ENCODE results near the gene PHIP. TPM values are rescaled to one million over a fixed set of nuclear protein-coding genes. Genes with fewer than 3 reads are reported as not detected.

PHIP gene
- total and polyA plus RNA-seq, 2 experiments from 2014 or later, result 48.0 to 65.4 TPM

DNA sequence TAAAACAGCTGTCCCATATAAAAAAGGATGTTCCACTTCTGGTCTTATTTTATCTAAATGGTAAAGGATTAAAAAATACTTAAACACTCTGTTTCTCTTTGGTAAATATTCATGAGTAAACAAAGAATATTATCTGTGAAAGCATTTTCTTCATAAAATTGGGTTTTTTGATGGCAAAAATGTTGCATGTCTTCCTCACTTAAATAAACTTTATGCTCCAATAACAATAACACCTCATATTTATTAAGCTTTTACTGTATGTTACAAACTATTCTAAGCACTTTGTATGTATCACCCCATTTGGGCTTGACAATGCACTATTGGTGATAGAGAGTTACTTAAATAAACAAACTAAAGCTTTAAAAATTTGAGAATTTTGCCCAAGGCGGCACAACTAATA lies 91.9 kb downstream of the PHIP start (continued):
- TF ChIP-seq, protein P1, sequence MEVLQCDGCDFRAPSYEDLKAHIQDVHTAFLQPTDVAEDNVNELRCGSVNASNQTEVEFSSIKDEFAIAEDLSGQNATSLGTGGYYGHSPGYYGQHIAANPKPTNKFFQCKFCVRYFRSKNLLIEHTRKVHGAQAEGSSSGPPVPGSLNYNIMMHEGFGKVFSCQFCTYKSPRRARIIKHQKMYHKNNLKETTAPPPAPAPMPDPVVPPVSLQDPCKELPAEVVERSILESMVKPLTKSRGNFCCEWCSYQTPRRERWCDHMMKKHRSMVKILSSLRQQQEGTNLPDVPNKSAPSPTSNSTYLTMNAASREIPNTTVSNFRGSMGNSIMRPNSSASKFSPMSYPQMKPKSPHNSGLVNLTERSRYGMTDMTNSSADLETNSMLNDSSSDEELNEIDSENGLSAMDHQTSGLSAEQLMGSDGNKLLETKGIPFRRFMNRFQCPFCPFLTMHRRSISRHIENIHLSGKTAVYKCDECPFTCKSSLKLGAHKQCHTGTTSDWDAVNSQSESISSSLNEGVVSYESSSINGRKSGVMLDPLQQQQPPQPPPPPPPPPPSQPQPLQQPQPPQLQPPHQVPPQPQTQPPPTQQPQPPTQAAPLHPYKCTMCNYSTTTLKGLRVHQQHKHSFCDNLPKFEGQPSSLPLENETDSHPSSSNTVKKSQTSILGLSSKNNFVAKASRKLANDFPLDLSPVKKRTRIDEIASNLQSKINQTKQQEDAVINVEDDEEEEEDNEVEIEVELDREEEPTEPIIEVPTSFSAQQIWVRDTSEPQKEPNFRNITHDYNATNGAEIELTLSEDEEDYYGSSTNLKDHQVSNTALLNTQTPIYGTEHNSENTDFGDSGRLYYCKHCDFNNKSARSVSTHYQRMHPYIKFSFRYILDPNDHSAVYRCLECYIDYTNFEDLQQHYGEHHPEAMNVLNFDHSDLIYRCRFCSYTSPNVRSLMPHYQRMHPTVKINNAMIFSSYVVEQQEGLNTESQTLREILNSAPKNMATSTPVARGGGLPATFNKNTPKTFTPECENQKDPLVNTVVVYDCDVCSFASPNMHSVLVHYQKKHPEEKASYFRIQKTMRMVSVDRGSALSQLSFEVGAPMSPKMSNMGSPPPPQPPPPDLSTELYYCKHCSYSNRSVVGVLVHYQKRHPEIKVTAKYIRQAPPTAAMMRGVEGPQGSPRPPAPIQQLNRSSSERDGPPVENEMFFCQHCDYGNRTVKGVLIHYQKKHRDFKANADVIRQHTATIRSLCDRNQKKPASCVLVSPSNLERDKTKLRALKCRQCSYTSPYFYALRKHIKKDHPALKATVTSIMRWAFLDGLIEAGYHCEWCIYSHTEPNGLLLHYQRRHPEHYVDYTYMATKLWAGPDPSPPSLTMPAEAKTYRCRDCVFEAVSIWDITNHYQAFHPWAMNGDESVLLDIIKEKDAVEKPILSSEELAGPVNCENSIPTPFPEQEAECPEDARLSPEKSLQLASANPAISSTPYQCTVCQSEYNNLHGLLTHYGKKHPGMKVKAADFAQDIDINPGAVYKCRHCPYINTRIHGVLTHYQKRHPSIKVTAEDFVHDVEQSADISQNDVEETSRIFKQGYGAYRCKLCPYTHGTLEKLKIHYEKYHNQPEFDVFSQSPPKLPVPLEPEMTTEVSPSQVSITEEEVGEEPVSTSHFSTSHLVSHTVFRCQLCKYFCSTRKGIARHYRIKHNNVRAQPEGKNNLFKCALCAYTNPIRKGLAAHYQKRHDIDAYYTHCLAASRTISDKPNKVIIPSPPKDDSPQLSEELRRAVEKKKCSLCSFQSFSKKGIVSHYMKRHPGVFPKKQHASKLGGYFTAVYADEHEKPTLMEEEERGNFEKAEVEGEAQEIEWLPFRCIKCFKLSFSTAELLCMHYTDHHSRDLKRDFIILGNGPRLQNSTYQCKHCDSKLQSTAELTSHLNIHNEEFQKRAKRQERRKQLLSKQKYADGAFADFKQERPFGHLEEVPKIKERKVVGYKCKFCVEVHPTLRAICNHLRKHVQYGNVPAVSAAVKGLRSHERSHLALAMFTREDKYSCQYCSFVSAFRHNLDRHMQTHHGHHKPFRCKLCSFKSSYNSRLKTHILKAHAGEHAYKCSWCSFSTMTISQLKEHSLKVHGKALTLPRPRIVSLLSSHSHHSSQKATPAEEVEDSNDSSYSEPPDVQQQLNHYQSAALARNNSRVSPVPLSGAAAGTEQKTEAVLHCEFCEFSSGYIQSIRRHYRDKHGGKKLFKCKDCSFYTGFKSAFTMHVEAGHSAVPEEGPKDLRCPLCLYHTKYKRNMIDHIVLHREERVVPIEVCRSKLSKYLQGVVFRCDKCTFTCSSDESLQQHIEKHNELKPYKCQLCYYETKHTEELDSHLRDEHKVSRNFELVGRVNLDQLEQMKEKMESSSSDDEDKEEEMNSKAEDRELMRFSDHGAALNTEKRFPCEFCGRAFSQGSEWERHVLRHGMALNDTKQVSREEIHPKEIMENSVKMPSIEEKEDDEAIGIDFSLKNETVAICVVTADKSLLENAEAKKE (CRISPR knock-in tag; IDR thresholded peaks at IDR 0.05), result no peak
- TF ChIP-seq ZNF331 (CRISPR knock-in tag; IDR thresholded peaks at IDR 0.05; ENCODE audit: low read depth) (no peak), NANOG (IDR thresholded peaks at IDR 0.05; ENCODE audit: borderline replicate concordance) (no peak), JUNB (IDR thresholded peaks at IDR 0.05; ENCODE audit: unreplicated experiment) (no peak), POLR2AphosphoS5 (IDR thresholded peaks at IDR 0.05; ENCODE audit: low read depth) (no peak)
- TF ChIP-seq, protein P2, sequence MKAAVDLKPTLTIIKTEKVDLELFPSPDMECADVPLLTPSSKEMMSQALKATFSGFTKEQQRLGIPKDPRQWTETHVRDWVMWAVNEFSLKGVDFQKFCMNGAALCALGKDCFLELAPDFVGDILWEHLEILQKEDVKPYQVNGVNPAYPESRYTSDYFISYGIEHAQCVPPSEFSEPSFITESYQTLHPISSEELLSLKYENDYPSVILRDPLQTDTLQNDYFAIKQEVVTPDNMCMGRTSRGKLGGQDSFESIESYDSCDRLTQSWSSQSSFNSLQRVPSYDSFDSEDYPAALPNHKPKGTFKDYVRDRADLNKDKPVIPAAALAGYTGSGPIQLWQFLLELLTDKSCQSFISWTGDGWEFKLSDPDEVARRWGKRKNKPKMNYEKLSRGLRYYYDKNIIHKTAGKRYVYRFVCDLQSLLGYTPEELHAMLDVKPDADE (IDR thresholded peaks at IDR 0.05), result no peak

DNA sequence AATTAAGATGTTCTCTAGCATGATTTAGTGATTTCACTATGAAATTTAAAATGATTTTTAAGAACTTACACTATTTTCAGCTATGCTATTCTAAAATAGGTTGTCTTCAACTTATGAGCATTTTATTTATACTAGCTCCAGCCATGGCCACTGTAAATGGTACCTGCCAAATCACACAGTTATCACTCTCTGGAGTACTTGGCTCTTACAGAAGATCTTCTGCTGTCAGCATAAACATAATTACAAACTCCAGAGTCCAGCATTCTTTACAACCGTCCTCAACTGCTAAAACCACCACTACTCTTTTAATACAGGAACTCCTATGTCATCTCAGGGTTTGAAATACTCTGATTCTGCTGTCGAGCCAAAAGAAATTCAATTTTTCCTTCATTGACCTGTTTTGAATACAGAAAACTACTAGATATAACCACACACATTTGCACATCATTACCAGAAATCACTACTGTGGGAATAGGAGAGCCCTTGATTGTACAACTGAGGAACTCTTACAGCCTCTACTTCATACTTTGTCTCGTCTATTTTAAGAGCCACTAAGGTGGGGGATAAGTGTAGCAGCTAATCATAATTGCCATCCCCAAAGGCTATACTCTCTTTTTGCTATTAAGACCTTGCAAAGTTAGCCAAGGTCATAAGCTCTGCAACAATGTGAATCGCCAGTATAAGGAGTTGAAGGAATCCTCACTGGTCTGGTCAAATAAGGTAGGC lies 93.7 kb downstream of the PHIP start:
- peaks cover 79% of the 10 kb centered on the region for H3K36me3 ChIP-seq (ENCODE audit: insufficient read depth)
- H3K4me3 ChIP-seq, result no peak overlapping the region
- peaks cover 75% of the 10 kb centered on the region for H3K36me3 Mint-ChIP-seq (ENCODE audit: low read depth)
- H3K9me2 ChIP-seq (ENCODE audit: insufficient read depth), result no peaks in the 10 kb centered on the region
- H3K9me3 Mint-ChIP-seq, result no peaks in the 10 kb centered on the region
- no peak overlapping the region for H3K27ac Mint-ChIP-seq
- no peak overlapping the region for H3K4me3 Mint-ChIP-seq
- no peaks in the 10 kb centered on the region for H3K4me1 Mint-ChIP-seq
- no peak overlapping the region for H2AFZ ChIP-seq
- H3K27me3 ChIP-seq (ENCODE audit: insufficient read depth), result no peaks in the 10 kb centered on the region
- ATAC-seq (no peak), DNase-seq (ENCODE audit: low spot score) (no peak)
- H3K27ac ChIP-seq (ENCODE audit: low read depth), result no peak overlapping the region
- H4K20me1 ChIP-seq (replicated peaks; ENCODE audit: insufficient read depth), result peaks cover 3% of the 10 kb centered on the region
- no peak overlapping the region for H3K4me2 ChIP-seq
- no peaks in the 10 kb centered on the region for H3K4me1 ChIP-seq (ENCODE audit: insufficient read depth)
- H3K79me2 ChIP-seq (replicated peaks; ENCODE audit: insufficient read depth), result peaks cover 17% of the 10 kb centered on the region
- no peaks in the 10 kb centered on the region for H3K27me3 Mint-ChIP-seq (ENCODE audit: insufficient read depth, low read depth, poor library complexity)
- H3F3A ChIP-seq (replicated peaks; ENCODE audit: low read depth), result no peaks in the 10 kb centered on the region
- no peak for TF ChIP-seq ZNF114 (CRISPR knock-in tag; IDR thresholded peaks at IDR 0.05)
- TF ChIP-seq, protein P3, sequence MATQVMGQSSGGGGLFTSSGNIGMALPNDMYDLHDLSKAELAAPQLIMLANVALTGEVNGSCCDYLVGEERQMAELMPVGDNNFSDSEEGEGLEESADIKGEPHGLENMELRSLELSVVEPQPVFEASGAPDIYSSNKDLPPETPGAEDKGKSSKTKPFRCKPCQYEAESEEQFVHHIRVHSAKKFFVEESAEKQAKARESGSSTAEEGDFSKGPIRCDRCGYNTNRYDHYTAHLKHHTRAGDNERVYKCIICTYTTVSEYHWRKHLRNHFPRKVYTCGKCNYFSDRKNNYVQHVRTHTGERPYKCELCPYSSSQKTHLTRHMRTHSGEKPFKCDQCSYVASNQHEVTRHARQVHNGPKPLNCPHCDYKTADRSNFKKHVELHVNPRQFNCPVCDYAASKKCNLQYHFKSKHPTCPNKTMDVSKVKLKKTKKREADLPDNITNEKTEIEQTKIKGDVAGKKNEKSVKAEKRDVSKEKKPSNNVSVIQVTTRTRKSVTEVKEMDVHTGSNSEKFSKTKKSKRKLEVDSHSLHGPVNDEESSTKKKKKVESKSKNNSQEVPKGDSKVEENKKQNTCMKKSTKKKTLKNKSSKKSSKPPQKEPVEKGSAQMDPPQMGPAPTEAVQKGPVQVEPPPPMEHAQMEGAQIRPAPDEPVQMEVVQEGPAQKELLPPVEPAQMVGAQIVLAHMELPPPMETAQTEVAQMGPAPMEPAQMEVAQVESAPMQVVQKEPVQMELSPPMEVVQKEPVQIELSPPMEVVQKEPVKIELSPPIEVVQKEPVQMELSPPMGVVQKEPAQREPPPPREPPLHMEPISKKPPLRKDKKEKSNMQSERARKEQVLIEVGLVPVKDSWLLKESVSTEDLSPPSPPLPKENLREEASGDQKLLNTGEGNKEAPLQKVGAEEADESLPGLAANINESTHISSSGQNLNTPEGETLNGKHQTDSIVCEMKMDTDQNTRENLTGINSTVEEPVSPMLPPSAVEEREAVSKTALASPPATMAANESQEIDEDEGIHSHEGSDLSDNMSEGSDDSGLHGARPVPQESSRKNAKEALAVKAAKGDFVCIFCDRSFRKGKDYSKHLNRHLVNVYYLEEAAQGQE (IDR thresholded peaks at IDR 0.05; ENCODE audit: unreplicated experiment), result no peak
- TF ChIP-seq, protein P2 (IDR thresholded peaks at IDR 0.05), result no peak
- TF ChIP-seq, protein P4, sequence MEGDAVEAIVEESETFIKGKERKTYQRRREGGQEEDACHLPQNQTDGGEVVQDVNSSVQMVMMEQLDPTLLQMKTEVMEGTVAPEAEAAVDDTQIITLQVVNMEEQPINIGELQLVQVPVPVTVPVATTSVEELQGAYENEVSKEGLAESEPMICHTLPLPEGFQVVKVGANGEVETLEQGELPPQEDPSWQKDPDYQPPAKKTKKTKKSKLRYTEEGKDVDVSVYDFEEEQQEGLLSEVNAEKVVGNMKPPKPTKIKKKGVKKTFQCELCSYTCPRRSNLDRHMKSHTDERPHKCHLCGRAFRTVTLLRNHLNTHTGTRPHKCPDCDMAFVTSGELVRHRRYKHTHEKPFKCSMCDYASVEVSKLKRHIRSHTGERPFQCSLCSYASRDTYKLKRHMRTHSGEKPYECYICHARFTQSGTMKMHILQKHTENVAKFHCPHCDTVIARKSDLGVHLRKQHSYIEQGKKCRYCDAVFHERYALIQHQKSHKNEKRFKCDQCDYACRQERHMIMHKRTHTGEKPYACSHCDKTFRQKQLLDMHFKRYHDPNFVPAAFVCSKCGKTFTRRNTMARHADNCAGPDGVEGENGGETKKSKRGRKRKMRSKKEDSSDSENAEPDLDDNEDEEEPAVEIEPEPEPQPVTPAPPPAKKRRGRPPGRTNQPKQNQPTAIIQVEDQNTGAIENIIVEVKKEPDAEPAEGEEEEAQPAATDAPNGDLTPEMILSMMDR (conservative IDR thresholded peaks at IDR 0.05; ENCODE audit: low read depth in 2 of 2), result no peak
